ENCODE measurements around the gene YIF1A. TPM values are rescaled to one million over a fixed set of nuclear protein-coding genes. Genes with fewer than 3 reads are reported as not detected.

Gene YIF1A
- polyA plus RNA-seq, 1 donor (not counting 4 experiments of a cell fraction or from before 2014, with no cell fraction given): 80.3 TPM

DNA sequence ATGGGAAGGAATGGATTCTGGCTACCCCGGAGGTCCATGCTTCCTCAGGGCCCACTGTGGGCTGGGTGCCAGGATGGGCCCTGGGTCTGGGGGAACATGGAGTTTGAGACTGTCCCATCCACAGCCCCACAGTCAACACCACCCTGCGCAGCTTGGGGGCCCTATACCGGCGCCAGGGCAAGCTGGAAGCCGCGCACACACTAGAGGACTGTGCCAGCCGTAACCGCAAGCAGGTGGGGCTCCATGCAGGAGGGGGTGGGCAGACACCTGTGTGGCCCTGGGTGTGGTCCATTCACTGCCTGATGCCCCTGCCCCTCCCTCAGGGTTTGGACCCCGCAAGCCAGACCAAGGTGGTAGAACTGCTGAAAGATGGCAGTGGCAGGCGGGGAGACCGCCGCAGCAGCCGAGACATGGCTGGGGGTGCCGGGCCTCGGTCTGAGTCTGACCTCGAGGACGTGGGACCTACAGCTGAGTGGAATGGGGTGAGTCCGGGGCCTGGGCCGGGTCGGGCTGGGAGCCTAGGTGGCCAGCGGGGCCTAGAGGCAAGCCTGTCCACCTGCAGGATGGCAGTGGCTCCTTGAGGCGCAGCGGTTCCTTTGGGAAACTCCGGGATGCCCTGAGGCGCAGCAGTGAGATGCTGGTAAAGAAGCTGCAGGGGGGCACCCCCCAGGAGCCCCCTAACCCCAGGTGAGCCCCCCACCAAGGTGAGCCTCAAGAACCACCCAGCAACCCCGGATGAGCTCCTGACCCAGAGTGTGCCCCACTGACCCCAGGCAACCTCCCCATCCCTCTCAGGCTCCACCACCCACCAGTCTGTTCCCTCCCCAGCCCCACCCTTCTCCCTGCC is 23.2 kb downstream of the YIF1A start:
- TF ChIP-seq, protein P1, sequence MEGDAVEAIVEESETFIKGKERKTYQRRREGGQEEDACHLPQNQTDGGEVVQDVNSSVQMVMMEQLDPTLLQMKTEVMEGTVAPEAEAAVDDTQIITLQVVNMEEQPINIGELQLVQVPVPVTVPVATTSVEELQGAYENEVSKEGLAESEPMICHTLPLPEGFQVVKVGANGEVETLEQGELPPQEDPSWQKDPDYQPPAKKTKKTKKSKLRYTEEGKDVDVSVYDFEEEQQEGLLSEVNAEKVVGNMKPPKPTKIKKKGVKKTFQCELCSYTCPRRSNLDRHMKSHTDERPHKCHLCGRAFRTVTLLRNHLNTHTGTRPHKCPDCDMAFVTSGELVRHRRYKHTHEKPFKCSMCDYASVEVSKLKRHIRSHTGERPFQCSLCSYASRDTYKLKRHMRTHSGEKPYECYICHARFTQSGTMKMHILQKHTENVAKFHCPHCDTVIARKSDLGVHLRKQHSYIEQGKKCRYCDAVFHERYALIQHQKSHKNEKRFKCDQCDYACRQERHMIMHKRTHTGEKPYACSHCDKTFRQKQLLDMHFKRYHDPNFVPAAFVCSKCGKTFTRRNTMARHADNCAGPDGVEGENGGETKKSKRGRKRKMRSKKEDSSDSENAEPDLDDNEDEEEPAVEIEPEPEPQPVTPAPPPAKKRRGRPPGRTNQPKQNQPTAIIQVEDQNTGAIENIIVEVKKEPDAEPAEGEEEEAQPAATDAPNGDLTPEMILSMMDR (optimal IDR thresholded peaks at IDR 0.05 in 1 of 3, IDR thresholded peaks at IDR 0.05 in 1 of 3, conservative IDR thresholded peaks at IDR 0.05 in 1 of 3; ENCODE audit: extremely low read depth in 1 of 3, insufficient read depth in 2 of 3, low read length in 3 of 3): no peak
- no peak for TF ChIP-seq EZH2 (IDR thresholded peaks at IDR 0.05; ENCODE audit: low read length)
- no peak overlapping the region for H3K4me3 ChIP-seq (ENCODE audit: control insufficient read depth in 2 of 3, extremely low read depth in 1 of 3, insufficient read depth in 2 of 3, low read depth in 1 of 3, low read length in 3 of 3)
- H3K36me3 ChIP-seq (ENCODE audit: control insufficient read depth in 2 of 2, extremely low read depth in 1 of 2, insufficient read depth in 2 of 2, low read length in 2 of 2): peaks cover 36 to 38% of the 10 kb centered on the region in 2 experiments
- no peak overlapping the region for H3K27ac ChIP-seq (ENCODE audit: control insufficient read depth, insufficient read depth, low read length)
- H3K4me1 ChIP-seq (ENCODE audit: control insufficient read depth, extremely low read depth, insufficient read depth, low read length): peaks cover 9% of the 10 kb centered on the region
- no peaks in the 10 kb centered on the region for H3K27me3 ChIP-seq (ENCODE audit: control insufficient read depth, extremely low read depth, insufficient read depth, low read length)
- H3K4me2 ChIP-seq (ENCODE audit: control insufficient read depth, extremely low read depth, insufficient read depth, low read depth, low read length): no peak overlapping the region
- dilution Hi-C loops (cut with MboI; ENCODE audit: extremely low pct_ligation_motif_present, low sequenced_read_pairs): no loop called here
- DNase-seq (ENCODE audit: low read depth, low spot score) (no peak), FAIRE-seq (no peak)
- no peak overlapping the region for H2AFZ ChIP-seq (ENCODE audit: control insufficient read depth, low read length)
- no peaks in the 10 kb centered on the region for H3K9me1 ChIP-seq (ENCODE audit: control insufficient read depth, extremely low read depth, insufficient read depth, low read length)
- no peak overlapping the region for H3K9ac ChIP-seq (ENCODE audit: control insufficient read depth, extremely low read depth, insufficient read depth, low read length)
- H4K20me1 ChIP-seq (ENCODE audit: control insufficient read depth, extremely low read depth, insufficient read depth, low read length): peaks cover 2% of the 10 kb centered on the region
- H3K9me3 ChIP-seq (ENCODE audit: control insufficient read depth, low read depth, low read length): no peaks in the 10 kb centered on the region
- peaks cover 21% of the 10 kb centered on the region for H3K79me2 ChIP-seq (ENCODE audit: control insufficient read depth, insufficient read depth, low read length)

DNA sequence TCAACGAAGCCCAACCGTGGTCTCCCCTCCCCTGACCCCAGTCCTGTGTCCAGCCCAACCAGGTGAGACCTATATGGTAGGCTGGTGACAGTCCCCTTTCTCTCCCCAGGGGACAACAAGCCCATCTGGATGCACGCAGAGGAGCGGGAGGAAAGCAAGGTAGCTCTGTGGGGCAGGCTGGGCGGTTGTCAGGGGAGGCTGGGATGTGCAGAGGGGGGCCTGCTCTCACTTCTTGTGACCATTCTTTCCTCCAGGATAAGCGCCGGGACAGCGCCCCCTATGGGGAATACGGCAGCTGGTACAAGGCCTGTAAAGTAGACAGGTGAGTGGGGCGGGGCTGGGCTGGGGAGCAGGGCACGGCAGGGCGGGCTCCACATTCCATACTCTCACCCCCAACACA is 24.0 kb downstream of the YIF1A start:
- H3K36me3 ChIP-seq (ENCODE audit: control insufficient read depth in 2 of 2, extremely low read depth in 1 of 2, insufficient read depth in 2 of 2, low read length in 2 of 2): peaks cover 36 to 40% of the 10 kb centered on the region in 2 experiments
- dilution Hi-C loops (cut with MboI; ENCODE audit: extremely low pct_ligation_motif_present, low sequenced_read_pairs): no loop called here

More for the DNA sequence above, 24.0 kb downstream of the YIF1A start:
- H3K4me3 ChIP-seq (ENCODE audit: control insufficient read depth in 2 of 3, extremely low read depth in 1 of 3, insufficient read depth in 2 of 3, low read depth in 1 of 3, low read length in 3 of 3): no peak overlapping the region
- H3K9ac ChIP-seq (ENCODE audit: control insufficient read depth, extremely low read depth, insufficient read depth, low read length): no peak overlapping the region
- H2AFZ ChIP-seq (ENCODE audit: control insufficient read depth, low read length): no peak overlapping the region
- H3K4me2 ChIP-seq (ENCODE audit: control insufficient read depth, extremely low read depth, insufficient read depth, low read depth, low read length): no peak overlapping the region
- no peak overlapping the region for H3K27ac ChIP-seq (ENCODE audit: control insufficient read depth, insufficient read depth, low read length)
- peaks cover 8% of the 10 kb centered on the region for H3K4me1 ChIP-seq (ENCODE audit: control insufficient read depth, extremely low read depth, insufficient read depth, low read length)
- H3K9me1 ChIP-seq (ENCODE audit: control insufficient read depth, extremely low read depth, insufficient read depth, low read length): no peaks in the 10 kb centered on the region
- no peak for FAIRE-seq
- H3K27me3 ChIP-seq (ENCODE audit: control insufficient read depth, extremely low read depth, insufficient read depth, low read length): no peaks in the 10 kb centered on the region
- peaks cover 2% of the 10 kb centered on the region for H4K20me1 ChIP-seq (ENCODE audit: control insufficient read depth, extremely low read depth, insufficient read depth, low read length)
- H3K9me3 ChIP-seq (ENCODE audit: control insufficient read depth, low read depth, low read length): no peaks in the 10 kb centered on the region
- H3K79me2 ChIP-seq (ENCODE audit: control insufficient read depth, insufficient read depth, low read length): peaks cover 12% of the 10 kb centered on the region
- TF ChIP-seq, protein P1 (optimal IDR thresholded peaks at IDR 0.05 in 1 of 3, IDR thresholded peaks at IDR 0.05 in 1 of 3, conservative IDR thresholded peaks at IDR 0.05 in 1 of 3; ENCODE audit: extremely low read depth in 1 of 3, insufficient read depth in 2 of 3, low read length in 3 of 3): peak; percentile 48 to 76 (median 58)
- TF ChIP-seq EZH2 (IDR thresholded peaks at IDR 0.05; ENCODE audit: low read length): no peak
- DNase-seq (ENCODE audit: low read depth, low spot score): no peak
